Osteocyte (in vitro differentiated cells): ENCODE measurements around the gene OSBPL5. TPM values are rescaled to one million over a fixed set of nuclear protein-coding genes. Genes with fewer than 3 reads are reported as not detected.

Source experiments
- DNase-seq: peaks from one replicate; pipeline ENCODE4 v3.0.0; 2021; ENCODE audit warnings: mixed read lengths; ENCODE audit not compliant: unreplicated experiment; ENCODE audit errors: extremely low spot score
- H3K27ac Mint-ChIP-seq: one replicate; pipeline ENCODE4 v1.8.0; 2021; ENCODE audit warnings: mild to moderate bottlenecking, mixed read lengths; ENCODE audit not compliant: unreplicated experiment
- H3K27me3 Mint-ChIP-seq: one replicate; pipeline ENCODE4 v1.8.0; 2021; ENCODE audit warnings: mixed read lengths; ENCODE audit not compliant: unreplicated experiment
- H3K36me3 Mint-ChIP-seq: one replicate; pipeline ENCODE4 v1.8.0; 2021; ENCODE audit warnings: mixed read lengths; ENCODE audit not compliant: unreplicated experiment
- H3K4me1 Mint-ChIP-seq: one replicate; pipeline ENCODE4 v1.8.0; 2021; ENCODE audit warnings: mixed read lengths; ENCODE audit not compliant: unreplicated experiment
- H3K4me3 Mint-ChIP-seq: one replicate; pipeline ENCODE4 v1.8.0; 2021; ENCODE audit warnings: mild to moderate bottlenecking, moderate library complexity, mixed read lengths; ENCODE audit not compliant: unreplicated experiment
- H3K9me3 Mint-ChIP-seq: one replicate; pipeline ENCODE4 v1.8.0; 2021; ENCODE audit warnings: mixed read lengths; ENCODE audit not compliant: unreplicated experiment
- total RNA-seq: library from RNA; stranded (reverse); gene quantifications from 2 replicates; pipeline ENCODE4 v1.2.1, GENCODE V29; 2021
- TF ChIP-seq, protein P1 (sequence below): fragments of 200-600 bp; sonication (generic); IDR thresholded peaks from 2 replicates; pipeline ENCODE4 v1.5.0; 2021; ENCODE audit warnings: antibody characterized with exemption, mild to moderate bottlenecking, moderate library complexity

The OSBPL5 gene
- total RNA-seq, 1 donor from 2014 or later = 47.9 TPM

DNA sequence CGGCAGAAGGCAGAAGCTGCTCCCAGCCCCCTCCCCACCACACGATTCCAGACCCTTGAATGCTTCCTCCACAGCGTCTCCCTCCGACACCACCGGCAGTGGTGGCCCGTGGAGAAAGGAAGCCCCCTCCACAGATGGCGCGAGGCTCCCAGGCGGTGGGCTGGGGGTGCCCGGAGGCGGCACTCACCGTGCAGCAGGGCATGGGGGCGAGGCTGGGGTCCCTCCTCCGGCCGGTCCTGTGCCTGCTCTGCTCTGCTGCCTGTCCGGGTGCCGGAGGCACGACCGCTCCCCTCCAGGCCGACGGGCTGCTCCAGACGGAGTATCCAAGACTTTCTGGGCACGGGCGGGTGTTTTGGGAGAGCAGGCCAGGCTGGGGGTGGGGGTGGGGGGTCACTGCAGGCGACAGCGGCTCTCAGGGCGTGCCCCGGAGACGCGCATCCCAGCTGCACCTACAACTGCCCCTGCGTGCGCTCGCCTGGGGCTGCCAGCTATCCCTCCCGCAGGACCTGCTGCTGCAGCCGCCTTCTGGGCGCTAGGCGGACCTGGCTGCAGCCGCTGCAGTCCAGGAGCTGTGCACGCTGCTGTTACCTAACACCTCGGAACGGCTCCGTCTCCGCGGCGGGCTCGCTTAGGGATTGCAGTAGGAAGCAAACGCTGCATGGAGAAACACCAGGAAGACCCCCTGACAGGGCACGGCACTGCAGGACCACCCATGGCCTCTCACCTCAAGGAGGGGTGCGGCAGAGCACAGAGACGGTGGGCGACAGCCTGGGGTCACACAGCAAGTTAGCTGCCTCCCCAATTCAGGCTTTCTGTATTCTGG is 38.3 kb upstream of the OSBPL5 start:
- no peak overlapping the region for H3K27ac Mint-ChIP-seq
- no peak for DNase-seq
- H3K4me3 Mint-ChIP-seq = no peak overlapping the region
- no peaks in the 10 kb centered on the region for H3K36me3 Mint-ChIP-seq
- H3K9me3 Mint-ChIP-seq = no peaks in the 10 kb centered on the region
- H3K4me1 Mint-ChIP-seq = no peaks in the 10 kb centered on the region
- TF ChIP-seq, protein P1, sequence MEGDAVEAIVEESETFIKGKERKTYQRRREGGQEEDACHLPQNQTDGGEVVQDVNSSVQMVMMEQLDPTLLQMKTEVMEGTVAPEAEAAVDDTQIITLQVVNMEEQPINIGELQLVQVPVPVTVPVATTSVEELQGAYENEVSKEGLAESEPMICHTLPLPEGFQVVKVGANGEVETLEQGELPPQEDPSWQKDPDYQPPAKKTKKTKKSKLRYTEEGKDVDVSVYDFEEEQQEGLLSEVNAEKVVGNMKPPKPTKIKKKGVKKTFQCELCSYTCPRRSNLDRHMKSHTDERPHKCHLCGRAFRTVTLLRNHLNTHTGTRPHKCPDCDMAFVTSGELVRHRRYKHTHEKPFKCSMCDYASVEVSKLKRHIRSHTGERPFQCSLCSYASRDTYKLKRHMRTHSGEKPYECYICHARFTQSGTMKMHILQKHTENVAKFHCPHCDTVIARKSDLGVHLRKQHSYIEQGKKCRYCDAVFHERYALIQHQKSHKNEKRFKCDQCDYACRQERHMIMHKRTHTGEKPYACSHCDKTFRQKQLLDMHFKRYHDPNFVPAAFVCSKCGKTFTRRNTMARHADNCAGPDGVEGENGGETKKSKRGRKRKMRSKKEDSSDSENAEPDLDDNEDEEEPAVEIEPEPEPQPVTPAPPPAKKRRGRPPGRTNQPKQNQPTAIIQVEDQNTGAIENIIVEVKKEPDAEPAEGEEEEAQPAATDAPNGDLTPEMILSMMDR = no peak
- H3K27me3 Mint-ChIP-seq = peaks cover 38% of the 10 kb centered on the region

DNA sequence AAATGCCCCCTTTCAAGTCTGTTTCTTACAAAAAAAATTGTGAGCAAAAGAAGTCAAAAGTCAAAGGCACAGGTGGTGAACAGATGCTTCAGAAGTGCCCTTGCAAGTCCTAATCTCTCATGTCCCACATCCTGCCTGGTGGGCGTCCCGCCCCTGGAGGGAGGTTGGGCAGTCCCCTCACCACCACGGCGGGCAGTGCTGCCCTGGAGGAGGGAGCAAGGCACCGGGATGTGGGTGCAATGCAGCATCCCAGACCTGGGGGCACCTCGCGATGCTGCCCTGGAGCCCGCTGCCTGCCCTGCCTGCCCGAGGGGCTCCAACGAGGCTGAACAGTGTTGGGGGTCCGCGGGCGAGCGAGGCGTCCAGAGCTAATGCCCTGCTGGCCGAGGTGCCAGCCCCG is 37.6 kb upstream of the OSBPL5 start:
- H3K4me3 Mint-ChIP-seq = no peak overlapping the region

GRCh38 chr11:3202305-3202704 is 37.2 kb upstream of the OSBPL5 start:
- TF ChIP-seq, protein P1 = no peak
- H3K27me3 Mint-ChIP-seq = peaks cover 40% of the 10 kb centered on the region
- no peak for DNase-seq
- no peak overlapping the region for H3K27ac Mint-ChIP-seq
- no peaks in the 10 kb centered on the region for H3K36me3 Mint-ChIP-seq
- H3K4me1 Mint-ChIP-seq = no peaks in the 10 kb centered on the region
- no peaks in the 10 kb centered on the region for H3K9me3 Mint-ChIP-seq
- no peak overlapping the region for H3K4me3 Mint-ChIP-seq

More for the DNA sequence above, 37.6 kb upstream of the OSBPL5 start:
- H3K27ac Mint-ChIP-seq = no peak overlapping the region
- H3K4me1 Mint-ChIP-seq = no peaks in the 10 kb centered on the region
- H3K27me3 Mint-ChIP-seq = peaks cover 40% of the 10 kb centered on the region
- no peak for DNase-seq
- no peaks in the 10 kb centered on the region for H3K9me3 Mint-ChIP-seq
- TF ChIP-seq, protein P1 = no peak
- H3K36me3 Mint-ChIP-seq = no peaks in the 10 kb centered on the region

DNA sequence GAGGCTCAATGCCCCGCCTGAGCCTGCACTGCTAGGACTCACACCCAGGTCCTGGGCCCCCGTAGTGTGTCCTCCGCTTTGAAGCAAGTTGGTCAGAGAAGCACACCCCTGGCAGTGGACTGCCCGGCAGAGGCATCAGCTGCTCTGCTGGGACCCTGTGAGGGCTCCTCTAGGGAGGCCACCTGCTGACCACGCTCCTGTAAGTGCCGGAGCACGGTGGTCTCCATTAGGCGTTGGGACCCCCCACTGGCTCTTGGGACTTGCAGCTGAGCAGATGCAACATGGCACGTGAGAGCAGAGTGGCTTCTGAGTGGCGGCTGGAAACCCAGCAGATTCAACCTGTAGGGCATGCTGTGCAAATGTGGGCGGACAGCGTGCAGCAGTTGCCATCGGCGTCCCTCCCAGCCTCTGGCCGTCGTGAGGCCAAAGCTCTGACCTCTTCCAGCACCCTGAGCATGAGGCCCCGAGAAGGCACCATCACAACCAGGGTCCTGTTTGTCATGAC is 36.6 kb upstream of the OSBPL5 start:
- Mint-ChIP-seq H3K27ac (no peak overlapping the region), H3K36me3 (no peaks in the 10 kb centered on the region), H3K9me3 (no peaks in the 10 kb centered on the region), H3K4me3 (no peak overlapping the region), H3K27me3 (peaks cover 40% of the 10 kb centered on the region), H3K4me1 (no peaks in the 10 kb centered on the region)
- no peak for DNase-seq
- TF ChIP-seq, protein P1 = no peak

DNA sequence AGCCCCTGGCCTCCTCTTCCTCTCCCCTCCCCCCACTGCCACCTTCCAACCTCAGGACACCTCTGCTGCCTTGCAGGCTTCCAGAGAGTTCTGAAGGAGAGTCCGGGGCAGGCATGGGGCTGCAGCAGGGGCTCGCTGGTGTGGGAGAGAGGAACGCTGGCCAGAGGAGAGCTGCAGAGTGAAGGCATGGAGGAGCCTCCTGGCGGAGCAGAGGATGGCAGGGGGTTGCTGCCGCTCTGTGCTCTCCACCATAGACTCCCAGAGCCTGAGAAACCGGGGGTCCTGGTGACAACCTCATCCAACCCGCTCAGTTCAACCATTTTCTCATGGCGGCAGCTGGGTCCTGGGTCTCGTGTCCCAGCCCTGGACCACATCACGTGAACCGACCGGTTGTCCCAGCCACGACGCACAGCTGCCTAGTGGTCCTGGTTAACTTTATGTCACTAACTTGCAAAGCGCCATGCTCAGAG is 36.0 kb upstream of the OSBPL5 start:
- no peaks in the 10 kb centered on the region for H3K36me3 Mint-ChIP-seq
- no peaks in the 10 kb centered on the region for H3K9me3 Mint-ChIP-seq
- peaks cover 40% of the 10 kb centered on the region for H3K27me3 Mint-ChIP-seq
- TF ChIP-seq, protein P1 = no peak
- no peaks in the 10 kb centered on the region for H3K4me1 Mint-ChIP-seq
- H3K27ac Mint-ChIP-seq = no peak overlapping the region
- DNase-seq = no peak
- no peak overlapping the region for H3K4me3 Mint-ChIP-seq
